Ishikawa (cell line): ENCODE results near the gene UBE2I.

ENCODE experiments used
- CEBPB ChIP-seq: IDR thresholded peaks from 2 replicates; pipeline ENCODE4 v1.6.1; 2012
- EGR1 ChIP-seq: IDR thresholded peaks from 2 replicates; pipeline ENCODE4 v1.6.1; 2012
- EP300 ChIP-seq: IDR thresholded peaks from 2 replicates; pipeline ENCODE4 v1.6.1; 2012; ENCODE audit warnings: borderline replicate concordance
- TAF1 ChIP-seq: IDR thresholded peaks from 2 replicates; pipeline ENCODE4 v1.6.1; 2012; ENCODE audit warnings: low read depth, mild to moderate bottlenecking
- YY1 ChIP-seq: IDR thresholded peaks from 2 replicates; pipeline ENCODE4 v1.6.1; 2012; ENCODE audit warnings: low read depth

DNA sequence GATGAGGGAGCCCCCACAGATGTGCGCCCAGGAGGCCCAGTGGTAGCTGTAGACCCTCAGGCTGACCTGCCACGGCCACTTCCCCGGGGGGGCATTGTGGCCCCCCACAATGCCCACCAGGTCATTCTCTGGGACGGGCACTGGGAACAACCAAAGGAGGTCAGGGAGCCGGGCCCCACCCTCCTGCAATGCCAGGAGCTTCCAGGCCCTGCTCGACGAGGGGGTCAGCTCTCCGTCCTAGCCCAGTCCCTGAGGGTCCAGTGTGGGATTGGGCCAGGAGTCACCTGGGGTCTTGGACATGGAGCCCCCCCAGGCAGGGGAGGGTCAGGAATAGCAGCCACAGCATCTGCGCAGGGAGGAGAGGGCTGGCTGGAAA is 46.6 kb upstream of the UBE2I start:
- TF ChIP-seq EP300, result no peak
- TF ChIP-seq EGR1, result no peak
- TF ChIP-seq YY1, result no peak
- TF ChIP-seq TAF1, result no peak
- no peak for TF ChIP-seq CEBPB
